ENCODE measurements around the gene GLYATL2. TPM values are rescaled to one million over a fixed set of nuclear protein-coding genes. Genes with fewer than 3 reads are reported as not detected.

Gene GLYATL2
- polyA plus RNA-seq, 1 donor from 2014 or later = not detected

- Histone ChIP-seq H3K36me3 (ENCODE audit: insufficient read depth, low read length) (no peaks in the 10 kb centered on the region), H3K9me3 (ENCODE audit: low read length) (no peaks in the 10 kb centered on the region), H2AFZ (ENCODE audit: low read depth, low read length) (no peak overlapping the region), H3F3A (ENCODE audit: insufficient read depth, low read length, poor library complexity, severe bottlenecking) (no peaks in the 10 kb centered on the region), H3K4me3 (ENCODE audit: low read length) (no peak overlapping the region), H3K79me2 (replicated peaks; ENCODE audit: insufficient read depth, low read length) (no peaks in the 10 kb centered on the region), H3K4me2 (ENCODE audit: low read length) (no peak overlapping the region), H3K9ac (ENCODE audit: low read length) (no peak overlapping the region), H3K9me2 (ENCODE audit: insufficient read depth, low read length) (no peaks in the 10 kb centered on the region), H3K27ac (ENCODE audit: low read length) (no peak overlapping the region), H3K27me3 (ENCODE audit: insufficient read depth, low read depth, low read length) (no peaks in the 10 kb centered on the region), H4K20me1 (ENCODE audit: insufficient read depth) (no peaks in the 10 kb centered on the region)
- TF ChIP-seq EP300 (conservative IDR thresholded peaks at IDR 0.05; ENCODE audit: poor library complexity, severe bottlenecking) (no peak), REST (IDR thresholded peaks at IDR 0.05; ENCODE audit: borderline replicate concordance) (no peak), POLR2AphosphoS5 (IDR thresholded peaks at IDR 0.05) (no peak), CTCF (IDR thresholded peaks at IDR 0.05; ENCODE audit: poor library complexity, severe bottlenecking) (no peak), MXI1 (conservative IDR thresholded peaks at IDR 0.05; ENCODE audit: poor library complexity, severe bottlenecking) (no peak), TAF1 (IDR thresholded peaks at IDR 0.05; ENCODE audit: low read depth) (no peak), EZH2 (IDR thresholded peaks at IDR 0.05; ENCODE audit: borderline replicate concordance, insufficient read depth, low read length, poor library complexity, severe bottlenecking) (no peak)
These were observed 12.3 kb upstream of the GLYATL2 start for GRCh38 chr11:58856806-58857205.

- TF ChIP-seq POLR2AphosphoS5 (IDR thresholded peaks at IDR 0.05) (no peak), RAD21 (conservative IDR thresholded peaks at IDR 0.05) (no peak), TAF1 (IDR thresholded peaks at IDR 0.05; ENCODE audit: low read depth) (no peak), MXI1 (conservative IDR thresholded peaks at IDR 0.05; ENCODE audit: poor library complexity, severe bottlenecking) (no peak), CTCF (IDR thresholded peaks at IDR 0.05; ENCODE audit: poor library complexity, severe bottlenecking) (no peak), REST (IDR thresholded peaks at IDR 0.05; ENCODE audit: borderline replicate concordance) (no peak), EP300 (conservative IDR thresholded peaks at IDR 0.05; ENCODE audit: poor library complexity, severe bottlenecking) (no peak), EZH2 (IDR thresholded peaks at IDR 0.05; ENCODE audit: borderline replicate concordance, insufficient read depth, low read length, poor library complexity, severe bottlenecking) (no peak), SMC3 (conservative IDR thresholded peaks at IDR 0.05; ENCODE audit: poor library complexity) (no peak)
- no peaks in the 10 kb centered on the region for H3K9me3 ChIP-seq (ENCODE audit: low read length)
- H3K4me3 ChIP-seq (ENCODE audit: low read length) = no peak overlapping the region
- no peaks in the 10 kb centered on the region for H3F3A ChIP-seq (ENCODE audit: insufficient read depth, low read length, poor library complexity, severe bottlenecking)
- H4K20me1 ChIP-seq (ENCODE audit: insufficient read depth) = no peaks in the 10 kb centered on the region
- H3K9me2 ChIP-seq (ENCODE audit: insufficient read depth, low read length) = no peaks in the 10 kb centered on the region
- no peak overlapping the region for H3K4me2 ChIP-seq (ENCODE audit: low read length)
- H3K9ac ChIP-seq (ENCODE audit: low read length) = no peak overlapping the region
- no peaks in the 10 kb centered on the region for H3K79me2 ChIP-seq (replicated peaks; ENCODE audit: insufficient read depth, low read length)
- no peak overlapping the region for H2AFZ ChIP-seq (ENCODE audit: low read depth, low read length)
- H3K27ac ChIP-seq (ENCODE audit: low read length) = no peak overlapping the region
- H3K27me3 ChIP-seq (ENCODE audit: insufficient read depth, low read depth, low read length) = no peaks in the 10 kb centered on the region
- H3K36me3 ChIP-seq (ENCODE audit: insufficient read depth, low read length) = no peaks in the 10 kb centered on the region
These were observed 882 bp upstream of the GLYATL2 start for GRCh38 chr11:58845386-58845785.
